NCI-H2171 (cell line): ENCODE results near the gene WDR62.
A peak's percentile ranks its signal among the peaks of the same experiment; 100 is the strongest.

Source experiments
- DNase-seq: peaks from one replicate; lab custom pipeline; 2025; lab: John Stamatoyannopoulos, UW

The WDR62 gene

DNA sequence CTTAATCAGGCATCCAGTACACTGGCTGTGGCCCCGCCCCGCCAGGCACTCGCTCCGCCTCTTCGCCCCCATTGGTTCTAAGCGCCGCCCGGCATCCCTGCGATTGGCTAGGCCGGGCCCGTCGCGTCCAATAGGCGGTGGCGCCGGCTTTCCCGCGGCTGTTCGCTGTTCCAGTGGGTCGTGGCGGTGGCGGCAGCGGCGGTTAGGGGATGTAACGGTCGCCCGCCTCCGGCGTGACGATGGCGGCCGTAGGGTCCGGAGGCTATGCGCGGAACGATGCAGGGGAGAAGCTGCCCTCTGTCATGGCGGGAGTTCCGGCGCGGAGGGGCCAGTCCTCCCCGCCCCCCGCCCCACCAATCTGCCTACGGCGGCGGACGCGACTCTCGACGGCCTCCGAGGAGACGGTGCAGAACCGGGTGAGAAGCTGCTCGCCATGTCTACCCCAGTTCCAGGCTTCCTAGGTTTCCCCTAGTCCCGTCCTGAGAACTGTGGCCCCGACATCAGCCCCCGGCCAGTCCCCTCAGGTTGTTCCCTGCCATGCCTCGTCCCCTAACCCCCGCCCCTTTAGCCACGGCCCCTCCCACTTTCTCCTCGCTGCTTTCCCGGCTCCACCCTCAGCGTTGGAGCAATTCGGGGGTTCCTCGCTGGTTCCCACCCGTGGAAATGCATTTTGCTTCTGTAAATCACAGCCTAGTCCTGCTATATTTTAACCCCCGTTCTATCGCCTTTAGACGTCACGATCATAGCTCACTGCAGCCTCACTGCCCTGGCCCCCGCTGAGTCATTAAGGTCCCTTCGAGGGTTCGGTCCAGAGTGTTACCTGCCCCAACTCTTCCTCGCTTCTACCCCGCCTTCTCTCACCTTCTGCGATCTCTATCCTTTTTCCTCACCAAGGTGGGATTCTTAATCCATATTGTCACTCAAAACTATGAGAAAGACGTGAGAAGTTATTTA lies at the start of gene WDR62:
TSS of gene WDR62 (plus strand) at position 165 of the 954 bp plus-strand sequence. CDS start at position 240, 75 bp downstream.
- peak; percentile 92 for DNase-seq

DNA sequence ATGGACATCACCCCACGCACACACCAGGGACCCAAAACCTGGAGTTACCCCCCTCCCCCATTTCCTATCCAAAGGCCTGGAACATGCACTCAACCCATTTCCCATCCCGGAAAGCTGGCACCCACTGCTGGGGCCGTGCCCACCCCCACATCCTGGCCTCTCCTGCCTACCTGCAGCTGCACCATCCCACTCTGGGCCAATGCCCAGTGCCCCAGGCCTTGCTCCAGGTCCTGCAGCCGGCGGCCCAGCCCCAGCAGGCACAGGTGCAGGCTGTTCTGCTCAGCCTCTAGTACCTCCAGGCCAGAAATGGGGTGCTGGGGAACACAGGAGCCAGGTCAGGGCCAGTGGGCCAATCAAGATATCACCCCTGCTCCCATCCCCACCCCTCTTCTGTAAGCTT lies 47.7 kb upstream of the WDR62 start:
- no peak for DNase-seq

DNA sequence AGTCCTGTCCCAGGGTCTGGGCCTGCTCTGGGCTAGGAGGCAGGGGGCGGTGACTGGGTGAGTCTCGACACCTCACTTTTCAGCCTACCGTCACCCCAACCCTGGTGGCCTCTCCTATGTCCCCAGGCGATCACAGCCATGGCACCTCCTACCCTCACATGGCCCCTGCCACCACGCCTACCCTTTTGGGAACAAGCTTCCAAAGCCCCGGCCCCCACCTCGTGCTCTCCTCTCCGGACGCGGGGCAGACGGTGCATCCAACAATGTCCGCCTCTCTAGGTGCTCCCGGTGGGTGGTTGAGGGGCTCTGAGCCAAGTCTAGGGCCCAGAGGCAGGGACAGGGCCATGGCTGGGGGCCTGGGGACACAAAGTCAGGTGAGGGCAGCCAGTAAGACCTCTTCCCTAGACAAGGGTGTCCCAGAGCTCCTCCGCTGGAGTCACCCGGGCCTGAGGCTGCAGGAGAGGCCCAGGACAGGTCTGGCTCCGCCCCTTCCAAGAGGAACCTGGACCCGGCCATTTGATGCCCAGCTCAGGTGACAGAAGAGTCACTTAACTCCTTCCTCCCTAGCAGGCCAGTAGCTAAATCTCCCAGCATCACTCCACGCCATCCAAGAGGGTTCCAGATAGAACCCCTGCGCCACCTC lies 46.2 kb upstream of the WDR62 start, which contains the start of gene SYNE4:
TSS of gene SYNE4 (minus strand) at position 478 of the 643 bp plus-strand sequence. CDS start at position 346, 132 bp downstream.
- no peak for DNase-seq

DNA sequence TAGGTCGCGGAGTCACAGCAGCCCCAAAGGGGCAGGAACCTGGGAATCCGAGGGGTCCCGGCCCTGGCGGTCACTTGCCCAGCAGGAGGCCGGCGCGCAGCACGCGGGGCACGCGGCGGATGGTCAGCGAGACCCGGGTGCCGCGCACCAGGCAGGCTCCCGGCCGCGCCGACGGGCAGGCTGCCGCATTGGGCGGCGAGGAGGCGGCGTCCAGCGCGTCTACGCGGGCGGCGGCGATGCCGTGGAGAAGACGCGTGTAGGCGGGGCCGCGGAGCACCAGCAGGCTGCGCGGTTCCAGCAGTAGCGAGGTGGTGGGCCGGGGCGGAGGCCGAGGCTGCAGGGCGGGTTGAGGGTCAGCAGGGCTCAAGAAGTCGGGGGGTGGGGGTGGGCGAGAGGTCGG lies 45.5 kb upstream of the WDR62 start:
- DNase-seq, result peak; percentile 32

DNA sequence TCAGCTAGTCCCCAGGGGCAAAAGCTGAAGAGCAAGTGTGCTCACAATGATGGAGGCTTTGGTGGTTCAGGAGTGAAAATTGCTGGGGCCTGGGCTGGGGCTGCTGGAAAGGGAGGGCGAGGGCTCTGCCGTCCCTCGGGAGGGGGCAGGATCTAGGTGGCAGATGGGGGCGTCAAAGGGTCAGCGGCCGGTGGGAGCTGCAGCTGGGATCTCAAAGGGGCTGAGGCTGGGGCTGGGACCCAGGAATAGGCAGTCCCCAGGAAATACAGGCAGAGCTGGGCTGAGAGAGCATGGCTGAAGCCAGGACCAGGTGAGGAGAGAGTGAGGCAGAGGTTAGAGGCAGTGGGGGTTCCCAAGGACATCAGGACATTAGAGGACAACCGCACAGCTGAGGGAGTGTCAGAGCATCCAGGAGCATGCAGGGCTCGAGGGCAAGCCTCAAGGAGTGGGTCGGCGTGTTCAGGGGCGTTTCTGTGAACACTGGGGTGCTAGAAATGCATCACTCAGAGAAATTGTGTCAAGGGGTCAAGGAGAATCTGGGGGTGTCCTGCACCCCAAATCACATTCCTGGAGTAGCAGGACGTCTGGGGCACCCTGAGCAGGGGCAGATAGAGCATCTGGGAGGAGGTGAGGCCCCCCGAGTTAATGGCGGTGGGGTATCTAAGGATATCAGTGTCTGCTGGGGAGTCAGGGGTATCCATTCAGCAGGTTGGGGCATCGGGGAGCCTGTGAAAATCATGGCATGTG lies 44.9 kb upstream of the WDR62 start:
- DNase-seq, result no peak

DNA sequence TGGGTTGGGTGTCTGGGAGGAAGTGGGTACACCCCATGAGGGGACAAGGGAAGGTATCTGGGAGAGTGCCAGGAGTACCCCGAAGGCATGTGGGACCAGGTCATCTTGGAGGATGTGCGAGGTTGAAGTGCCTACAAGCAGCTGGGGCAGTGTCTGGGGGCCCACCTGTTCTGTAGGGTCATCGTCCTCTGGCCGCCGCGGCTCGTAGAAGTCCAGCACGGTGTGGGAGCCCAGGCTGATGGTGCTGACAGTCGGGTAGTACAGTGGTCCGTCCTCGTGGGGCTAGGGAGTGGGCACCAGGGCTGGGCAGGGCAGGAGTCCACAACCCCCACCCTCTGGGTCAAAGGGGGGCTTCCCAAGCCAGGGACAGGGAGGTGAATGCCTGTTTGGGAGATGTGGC lies 44.3 kb upstream of the WDR62 start:
- no peak for DNase-seq

DNA sequence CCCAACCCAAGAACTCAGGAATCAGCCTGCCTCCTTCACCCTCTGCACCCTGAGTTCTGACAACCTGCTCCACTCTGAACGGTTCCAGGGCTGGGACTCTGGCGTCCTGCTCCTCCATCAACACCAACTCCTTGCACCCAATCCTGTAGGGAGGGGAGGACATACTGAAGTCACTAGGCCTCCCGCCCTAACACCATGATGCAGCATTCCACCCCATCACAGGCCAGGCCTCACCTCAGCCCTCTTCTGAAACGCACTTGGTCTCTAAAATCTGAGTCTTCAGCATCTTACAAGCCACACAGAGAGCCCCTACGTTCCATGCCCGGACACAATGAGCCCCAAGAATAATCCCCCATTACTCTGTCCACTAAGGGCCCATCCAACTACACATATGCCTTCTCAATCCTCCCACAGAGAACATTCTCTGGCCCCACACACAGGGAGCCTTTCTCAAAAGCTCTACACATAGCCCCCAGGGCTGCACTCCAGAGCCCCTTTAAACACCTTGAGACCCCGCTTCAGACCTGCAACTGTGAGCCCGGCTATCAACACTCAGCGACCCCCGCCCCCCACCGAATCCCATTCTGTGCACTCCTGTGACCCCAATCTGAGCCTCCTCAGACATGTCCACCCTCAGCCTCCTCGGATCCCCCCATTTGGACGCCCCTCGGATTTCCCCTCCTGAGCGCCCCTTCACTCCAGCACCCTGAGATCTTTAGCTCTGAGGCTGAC lies 41.3 kb upstream of the WDR62 start:
- no peak for DNase-seq

DNA sequence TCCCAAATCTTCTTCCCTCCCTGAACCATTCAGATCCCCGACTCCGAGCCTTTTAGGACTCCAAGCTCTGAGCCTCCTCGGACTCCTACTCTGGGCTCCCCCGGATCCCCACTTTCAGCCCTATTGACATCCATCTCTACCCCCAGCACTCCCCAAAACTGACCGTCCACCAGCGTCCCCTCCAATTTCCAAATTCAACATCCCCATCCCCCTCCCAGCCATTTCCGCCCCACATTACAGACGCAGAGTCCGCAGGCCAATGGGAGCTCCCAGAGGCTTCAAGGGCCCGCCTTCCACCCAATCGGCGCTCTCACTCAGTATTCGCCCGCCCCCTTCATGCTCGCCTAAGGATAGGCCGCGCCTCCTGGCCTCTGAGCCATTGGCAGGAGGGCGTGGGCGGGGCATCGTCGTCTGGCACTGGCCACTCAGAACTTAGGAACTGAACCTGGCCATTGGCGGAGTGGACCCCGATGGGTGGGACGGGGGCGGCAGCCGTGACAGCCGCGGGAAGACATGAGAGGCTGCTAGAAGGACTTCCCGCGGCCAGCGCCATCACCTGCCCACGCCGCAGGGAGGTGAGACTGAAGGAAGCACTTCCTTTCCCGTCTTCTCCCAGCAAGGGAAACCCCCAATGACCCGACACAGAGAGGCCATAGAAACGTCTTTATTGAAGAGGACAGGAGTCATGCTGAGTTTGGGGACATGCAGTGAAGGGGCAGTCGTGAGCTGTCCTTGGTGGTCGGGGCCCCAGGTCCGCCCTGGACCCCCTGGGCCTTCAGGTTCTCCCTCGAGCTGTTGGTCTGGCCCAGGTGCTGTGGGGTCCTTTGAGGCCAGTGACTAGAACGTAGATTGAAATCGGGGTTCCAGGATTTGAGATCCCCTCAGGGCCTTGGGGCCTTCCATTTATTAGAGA lies 40.4 kb upstream of the WDR62 start, which contains the start of gene ALKBH6:
TSS of gene ALKBH6 (minus strand) at position 202 of the 913 bp plus-strand sequence. CDS start 816 bp downstream, outside the sequence.
- DNase-seq, result peak; percentile 99

DNA sequence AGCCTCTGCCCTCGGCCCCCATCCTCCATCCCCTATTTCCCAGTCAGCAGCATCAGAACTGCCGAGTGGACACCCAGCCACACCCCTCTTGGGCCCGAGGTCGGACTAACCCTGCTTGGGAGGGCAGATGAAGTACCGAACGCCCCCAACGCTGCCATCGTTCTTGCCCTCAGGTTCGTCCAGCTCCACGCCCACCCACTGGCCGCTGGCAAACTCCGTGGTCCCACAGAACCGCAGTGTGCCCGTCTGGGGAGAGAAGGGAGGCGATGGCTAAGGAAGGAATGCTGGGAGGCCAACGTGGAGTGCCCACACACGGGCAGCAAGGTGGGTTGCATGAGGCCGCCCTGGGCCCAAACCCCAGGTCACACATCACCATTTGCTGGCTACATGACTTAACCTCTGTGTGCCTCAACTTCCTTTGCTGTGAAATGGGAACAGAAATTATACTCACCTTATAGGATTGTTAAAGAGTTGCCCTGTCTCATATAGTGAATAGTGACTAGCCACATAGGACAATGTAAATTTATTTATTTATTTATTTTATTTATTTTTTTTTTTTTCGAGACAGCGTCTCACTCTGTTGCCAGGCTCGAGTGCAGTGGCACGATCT lies 35.5 kb upstream of the WDR62 start:
- DNase-seq, result no peak

DNA sequence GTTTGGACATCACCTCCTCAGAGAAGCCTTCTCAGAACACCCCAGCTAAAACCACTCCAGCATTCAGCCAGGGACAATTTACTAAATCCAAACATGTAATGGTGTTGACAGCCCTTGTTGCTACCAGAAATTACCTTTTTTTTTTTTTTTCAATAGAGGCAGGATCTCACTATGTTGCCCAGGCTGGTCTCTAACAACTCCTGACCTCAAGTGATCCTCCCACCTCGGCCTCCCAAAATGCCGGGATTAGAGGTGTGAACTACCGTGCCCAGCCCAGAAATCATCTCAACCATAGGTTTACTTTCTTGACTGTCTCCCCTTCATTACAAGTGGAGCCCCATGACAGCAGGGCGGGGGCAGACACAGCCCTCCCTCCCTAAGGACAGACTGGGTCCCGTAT lies 31.3 kb upstream of the WDR62 start:
- no peak for DNase-seq

DNA sequence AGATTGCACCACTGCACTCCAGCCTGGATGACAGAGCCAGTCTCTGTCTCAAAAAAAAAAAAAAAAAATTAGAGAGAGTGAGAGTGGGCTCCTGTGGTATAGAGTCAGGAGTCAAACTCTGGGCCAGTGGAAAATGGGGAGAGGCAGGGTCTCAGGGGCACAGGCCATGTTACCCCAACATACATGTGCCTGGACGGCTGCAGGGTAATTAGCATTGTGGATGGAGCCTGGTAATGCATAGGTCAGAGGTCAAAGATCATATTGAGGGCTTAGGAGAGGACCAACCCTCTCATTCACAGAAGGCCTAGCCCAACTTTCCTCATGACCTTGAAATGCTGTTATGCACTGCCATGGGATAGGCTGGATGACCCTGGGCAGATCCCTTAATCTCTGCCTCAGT lies 29.2 kb upstream of the WDR62 start:
- DNase-seq, result no peak

DNA sequence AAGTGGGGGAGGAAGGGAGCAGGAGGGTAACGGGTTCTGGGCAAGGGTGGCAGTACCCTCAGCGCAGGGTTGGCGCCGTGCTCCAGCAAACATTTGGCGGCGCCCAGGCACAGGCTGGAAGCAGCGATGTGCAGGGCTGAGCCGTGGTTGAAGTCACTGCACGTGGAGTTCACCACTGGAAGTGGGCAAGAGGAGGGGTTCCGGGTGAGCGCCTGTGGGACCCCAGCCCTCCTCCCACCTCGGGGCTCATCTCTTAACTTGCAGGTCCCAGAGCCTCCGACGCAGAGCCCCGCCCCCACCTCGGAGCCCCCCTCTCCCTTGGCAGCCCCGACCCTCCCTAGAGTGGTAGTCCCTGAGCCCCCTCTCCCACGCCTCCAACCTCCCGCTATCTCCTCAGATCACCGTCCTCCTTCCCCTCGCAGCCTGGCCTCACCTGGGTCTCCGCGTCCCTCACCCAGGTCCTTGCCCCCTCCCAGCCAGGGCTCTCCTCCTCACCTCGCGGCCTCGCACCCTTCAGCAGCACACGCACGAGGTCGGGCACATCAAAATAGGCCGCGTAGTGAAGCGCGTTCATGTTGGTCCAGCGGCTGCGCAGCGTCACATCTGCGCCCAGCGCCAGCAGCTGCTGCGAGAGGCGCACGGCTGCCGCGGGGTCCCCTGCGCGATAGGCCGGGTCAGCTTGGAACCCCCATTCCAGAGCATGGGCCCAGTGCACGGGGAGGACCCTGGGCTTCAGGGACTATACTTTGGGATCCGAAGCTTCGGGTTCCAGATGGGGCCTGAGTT lies 28.4 kb upstream of the WDR62 start:
- no peak for DNase-seq

DNA sequence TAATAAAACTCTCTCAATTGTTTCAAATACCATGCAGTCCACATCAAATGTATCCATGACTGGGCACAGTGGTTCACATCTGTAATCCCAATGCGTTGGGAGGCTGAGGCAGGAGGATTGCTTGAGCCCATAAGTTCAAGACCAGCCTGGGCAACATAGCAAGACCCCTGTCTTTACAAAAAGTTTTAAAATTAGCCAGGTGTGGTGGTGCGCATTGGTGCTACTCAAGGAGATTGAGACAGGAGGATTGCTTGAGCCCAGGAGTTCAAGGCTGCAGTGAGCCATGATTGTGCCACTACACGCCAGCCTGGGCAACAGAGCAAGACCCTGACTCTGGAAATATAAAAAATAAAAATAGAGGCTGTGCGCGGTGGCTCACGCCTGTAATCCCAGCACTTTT lies 27.0 kb upstream of the WDR62 start:
- DNase-seq, result no peak

DNA sequence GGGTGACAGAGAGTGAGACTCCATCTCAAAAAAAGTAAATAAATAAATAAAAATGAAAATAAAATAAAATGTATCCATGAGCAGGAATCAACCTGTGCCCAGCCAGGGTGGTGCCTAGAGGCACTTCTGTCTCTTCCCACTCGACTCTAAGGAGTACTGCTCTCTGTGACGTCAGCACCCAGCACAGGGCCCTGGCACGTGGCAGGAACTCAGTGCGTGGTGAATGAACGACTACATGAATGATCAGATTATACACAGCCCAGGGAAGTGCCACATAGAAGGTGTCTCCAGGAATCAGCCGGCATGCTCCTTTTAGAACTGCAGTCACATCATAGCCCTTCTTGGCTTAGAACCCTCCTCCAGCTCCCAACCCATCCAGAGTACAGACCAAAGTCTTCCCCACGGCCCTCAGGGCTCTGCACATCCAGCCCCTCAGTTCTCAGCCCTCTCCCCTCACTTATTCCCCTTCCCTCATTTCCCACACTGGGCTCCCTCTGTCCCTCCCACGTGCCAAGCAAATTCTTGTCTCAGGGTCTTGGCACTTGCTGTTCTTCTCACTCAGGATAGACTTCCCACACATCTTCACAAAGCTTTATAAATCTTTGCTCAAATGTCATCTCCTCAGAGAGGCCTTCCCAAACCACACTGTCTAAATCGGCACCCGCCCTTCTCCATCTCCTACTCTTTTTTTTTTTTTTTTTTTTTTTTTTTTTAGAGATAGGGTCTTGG lies 26.2 kb upstream of the WDR62 start:
- DNase-seq, result no peak

DNA sequence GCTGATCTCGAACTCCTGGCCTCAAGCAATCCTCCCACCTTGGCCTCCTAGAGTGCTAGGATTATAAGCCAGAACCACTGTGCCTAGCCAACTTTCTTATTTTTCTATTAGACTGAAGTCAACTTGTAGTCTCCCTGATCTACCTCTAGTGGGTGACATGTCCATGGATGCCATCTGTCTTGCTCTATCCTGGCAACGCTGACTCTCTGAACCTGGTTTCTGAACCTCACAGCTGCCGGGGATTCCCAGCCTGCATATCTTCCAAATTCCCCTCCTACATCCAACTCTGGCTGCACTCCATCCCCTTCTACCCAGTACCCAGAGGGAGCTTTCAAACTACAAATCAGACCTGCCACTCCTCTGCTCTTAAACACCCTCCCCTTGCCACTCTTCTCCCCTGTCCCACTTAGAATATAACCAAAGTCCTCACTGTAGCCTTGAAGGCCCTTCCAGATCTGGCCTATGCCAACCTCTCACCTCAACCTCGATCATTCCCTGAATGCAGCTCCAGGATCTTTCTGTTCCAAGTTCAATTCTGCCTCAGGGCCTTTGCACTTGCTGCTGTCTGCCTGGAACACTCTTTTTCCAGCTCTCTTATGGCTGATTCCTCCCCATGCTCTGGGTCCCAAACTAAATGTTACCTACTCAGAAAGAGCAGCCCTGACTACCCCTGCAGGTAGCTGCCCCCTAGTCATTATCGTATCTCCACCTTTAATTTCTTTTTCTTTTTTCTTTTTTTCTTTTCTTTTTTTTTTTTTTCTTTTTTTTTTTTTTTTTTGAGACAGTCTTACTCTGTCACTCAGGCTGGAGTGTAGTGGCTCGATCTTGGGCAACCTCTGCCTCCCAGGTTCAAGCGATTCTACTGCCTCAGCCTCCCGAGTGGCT lies 24.2 kb upstream of the WDR62 start:
- DNase-seq, result no peak

DNA sequence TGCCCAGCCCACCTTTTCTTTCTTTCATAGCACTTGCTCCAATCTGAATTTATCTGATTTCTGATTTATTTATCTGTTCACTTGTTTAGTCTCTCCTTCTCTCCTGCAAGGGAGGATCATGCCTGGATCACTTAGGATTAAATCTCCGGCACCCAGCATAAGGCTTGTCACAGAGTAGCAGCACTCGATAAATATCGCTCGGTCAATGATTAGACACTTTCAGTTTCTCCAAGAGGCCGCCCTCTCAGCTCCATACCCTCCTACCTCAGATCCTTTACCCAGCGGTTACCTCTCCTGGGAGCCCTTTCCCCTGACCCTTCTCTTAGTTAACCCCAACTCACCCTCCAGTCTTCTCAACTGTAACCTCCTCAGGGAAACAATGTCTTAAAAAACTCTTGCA lies 23.4 kb upstream of the WDR62 start:
- DNase-seq, result no peak

DNA sequence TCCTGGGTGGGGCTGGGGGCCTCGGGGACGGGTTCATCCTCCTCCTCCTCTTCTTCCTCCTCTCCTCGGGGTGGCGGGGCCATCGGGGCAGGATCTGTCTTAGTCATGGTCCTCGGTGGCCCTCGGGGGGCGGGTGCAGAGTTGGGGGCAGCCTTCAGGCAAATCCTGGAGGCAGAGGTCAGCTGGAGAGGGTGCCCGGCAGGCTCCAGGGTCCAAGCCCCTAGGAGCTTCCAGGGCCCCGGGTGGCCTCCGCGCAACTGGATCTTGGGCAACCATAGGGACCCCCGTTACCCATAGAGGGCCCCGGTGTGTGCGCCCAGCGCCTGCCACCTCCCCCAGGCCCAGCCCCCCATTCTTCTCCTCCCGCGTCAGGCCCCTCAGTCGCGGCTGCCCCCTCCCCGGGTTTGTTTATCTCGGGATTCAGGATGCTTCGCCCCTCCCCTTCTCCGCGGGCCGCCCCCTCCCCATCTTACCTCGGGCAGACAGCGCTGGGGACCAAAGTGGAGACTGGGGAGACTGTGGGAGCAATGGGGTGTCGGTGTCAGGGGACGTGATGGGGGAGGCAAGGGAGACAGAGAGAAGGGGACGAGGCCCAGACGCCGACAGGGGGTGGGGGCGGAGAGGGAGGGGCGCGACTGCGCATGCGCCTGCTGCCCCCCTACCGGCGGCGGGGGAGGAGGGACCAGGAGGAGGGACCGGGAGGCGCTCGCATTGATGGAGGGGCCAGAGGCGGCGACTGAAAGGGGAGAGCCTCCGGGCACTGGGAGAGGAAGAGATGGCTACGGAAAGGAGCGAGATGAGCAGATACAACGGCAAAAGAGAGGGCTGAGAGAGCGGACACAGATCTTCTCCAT lies 22.2 kb upstream of the WDR62 start, which contains the start of gene CLIP3:
TSS of gene CLIP3 (minus strand) at position 623 of the 854 bp plus-strand sequence. CDS start at position 107, 516 bp downstream.
- DNase-seq, result peak; percentile 50
